SK-N-SH (cell line): ENCODE data around the gene CHMP1A.

Experiments used
- EP300 ChIP-seq, 2 experiments: IDR thresholded peaks; 2 replicates each; pipeline versions ENCODE4 v1.4.0 to v1.6.1; 2012; ENCODE audit warnings: borderline replicate concordance in 1 of 2, low read depth in 1 of 2, low read length in 1 of 2
- EZH2phosphoT487 ChIP-seq: fragments of 200-600 bp; sonication (generic); IDR thresholded peaks from 2 replicates; pipeline ENCODE4 v1.6.1; 2017; ENCODE audit warnings: low read depth, mixed run types, mild to moderate bottlenecking, antibody characterized with exemption, moderate library complexity, borderline replicate concordance
- FOXJ3 ChIP-seq: sonication (generic); formaldehyde crosslinking; IDR thresholded peaks from 2 replicates; pipeline ENCODE4 v1.5.1; 2020; ENCODE audit warnings: mild to moderate bottlenecking, missing genetic modification reagents
- GABPA ChIP-seq: IDR thresholded peaks from 2 replicates; pipeline ENCODE4 v1.4.0; 2012; ENCODE audit warnings: low read depth, mild to moderate bottlenecking
- TAF1 ChIP-seq: IDR thresholded peaks from 2 replicates; pipeline ENCODE4 v1.6.1; 2012; ENCODE audit warnings: low read depth, mild to moderate bottlenecking, low read length, moderate library complexity, borderline replicate concordance
- TCF12 ChIP-seq: IDR thresholded peaks from 2 replicates; pipeline ENCODE4 v1.4.0; 2012
- TF ChIP-seq, protein P1 (sequence below): fragments of 200-600 bp; sonication (generic); IDR thresholded peaks from 2 replicates; pipeline ENCODE4 v1.6.1; 2017; ENCODE audit warnings: antibody characterized with exemption, mild to moderate bottlenecking, moderate library complexity
- TF ChIP-seq, protein P2 (sequence below): IDR thresholded peaks from 2 replicates; pipeline ENCODE4 v1.4.0; 2012; ENCODE audit warnings: low read depth, borderline replicate concordance

DNA sequence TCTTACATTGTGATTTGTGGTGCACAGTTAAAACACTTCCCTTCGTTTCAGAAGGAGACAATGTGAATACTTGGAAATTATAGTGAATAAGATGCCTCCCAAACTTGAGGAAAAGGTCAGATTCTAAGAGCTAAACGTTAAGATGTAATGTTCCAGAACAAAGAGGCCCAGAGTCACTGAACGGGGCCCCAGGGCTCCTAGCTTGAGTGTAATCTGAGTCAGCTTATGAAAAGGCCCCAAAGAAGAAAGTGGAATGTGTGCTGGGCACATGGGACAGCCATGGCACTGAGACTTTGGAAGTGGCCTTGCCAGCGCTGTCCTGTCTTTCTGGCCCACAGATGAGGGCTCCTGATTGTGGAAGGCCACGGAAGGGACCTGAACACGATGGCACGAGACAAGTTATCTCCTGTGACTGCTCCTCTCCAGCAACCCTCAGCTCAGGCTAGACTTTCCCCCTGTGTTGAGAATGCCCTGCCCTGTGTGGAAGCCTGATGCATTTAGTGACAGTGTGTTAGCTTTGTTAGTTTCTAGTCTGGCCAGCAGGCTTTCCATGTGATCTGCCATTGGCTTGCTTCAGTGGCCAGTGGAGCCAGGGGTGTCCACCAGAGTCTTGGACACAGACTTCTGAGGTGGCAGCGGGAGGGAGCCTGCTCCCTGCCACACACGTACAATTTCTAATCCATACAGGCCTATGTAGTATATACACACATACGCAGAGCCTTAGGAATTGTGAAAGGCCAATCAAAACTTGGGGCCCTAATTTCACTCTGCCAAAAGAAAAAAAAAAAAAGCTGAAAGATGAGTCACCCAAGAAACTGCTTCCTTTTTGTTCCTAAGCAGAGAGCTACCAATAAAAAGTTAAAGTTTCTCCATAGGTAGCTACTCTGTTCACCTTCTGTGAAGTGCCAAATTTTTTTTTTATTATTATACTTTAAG, 13.3 kb upstream of the CHMP1A start:
- TF ChIP-seq, protein P1, sequence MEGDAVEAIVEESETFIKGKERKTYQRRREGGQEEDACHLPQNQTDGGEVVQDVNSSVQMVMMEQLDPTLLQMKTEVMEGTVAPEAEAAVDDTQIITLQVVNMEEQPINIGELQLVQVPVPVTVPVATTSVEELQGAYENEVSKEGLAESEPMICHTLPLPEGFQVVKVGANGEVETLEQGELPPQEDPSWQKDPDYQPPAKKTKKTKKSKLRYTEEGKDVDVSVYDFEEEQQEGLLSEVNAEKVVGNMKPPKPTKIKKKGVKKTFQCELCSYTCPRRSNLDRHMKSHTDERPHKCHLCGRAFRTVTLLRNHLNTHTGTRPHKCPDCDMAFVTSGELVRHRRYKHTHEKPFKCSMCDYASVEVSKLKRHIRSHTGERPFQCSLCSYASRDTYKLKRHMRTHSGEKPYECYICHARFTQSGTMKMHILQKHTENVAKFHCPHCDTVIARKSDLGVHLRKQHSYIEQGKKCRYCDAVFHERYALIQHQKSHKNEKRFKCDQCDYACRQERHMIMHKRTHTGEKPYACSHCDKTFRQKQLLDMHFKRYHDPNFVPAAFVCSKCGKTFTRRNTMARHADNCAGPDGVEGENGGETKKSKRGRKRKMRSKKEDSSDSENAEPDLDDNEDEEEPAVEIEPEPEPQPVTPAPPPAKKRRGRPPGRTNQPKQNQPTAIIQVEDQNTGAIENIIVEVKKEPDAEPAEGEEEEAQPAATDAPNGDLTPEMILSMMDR = no peak
- TF ChIP-seq EZH2phosphoT487 (no peak), TAF1 (no peak), GABPA (no peak), EP300 (IDR thresholded peaks at IDR 0.05; ENCODE audit: borderline replicate concordance in 1 of 2, low read depth in 1 of 2, low read length in 1 of 2) (no peak), TCF12 (no peak), FOXJ3 (CRISPR knock-in tag) (no peak)
- TF ChIP-seq, protein P2, sequence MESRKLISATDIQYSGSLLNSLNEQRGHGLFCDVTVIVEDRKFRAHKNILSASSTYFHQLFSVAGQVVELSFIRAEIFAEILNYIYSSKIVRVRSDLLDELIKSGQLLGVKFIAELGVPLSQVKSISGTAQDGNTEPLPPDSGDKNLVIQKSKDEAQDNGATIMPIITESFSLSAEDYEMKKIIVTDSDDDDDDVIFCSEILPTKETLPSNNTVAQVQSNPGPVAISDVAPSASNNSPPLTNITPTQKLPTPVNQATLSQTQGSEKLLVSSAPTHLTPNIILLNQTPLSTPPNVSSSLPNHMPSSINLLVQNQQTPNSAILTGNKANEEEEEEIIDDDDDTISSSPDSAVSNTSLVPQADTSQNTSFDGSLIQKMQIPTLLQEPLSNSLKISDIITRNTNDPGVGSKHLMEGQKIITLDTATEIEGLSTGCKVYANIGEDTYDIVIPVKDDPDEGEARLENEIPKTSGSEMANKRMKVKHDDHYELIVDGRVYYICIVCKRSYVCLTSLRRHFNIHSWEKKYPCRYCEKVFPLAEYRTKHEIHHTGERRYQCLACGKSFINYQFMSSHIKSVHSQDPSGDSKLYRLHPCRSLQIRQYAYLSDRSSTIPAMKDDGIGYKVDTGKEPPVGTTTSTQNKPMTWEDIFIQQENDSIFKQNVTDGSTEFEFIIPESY = no peak
